Lower lobe of right lung (tissue), 2 donors: ENCODE results near the gene TNFRSF21. TPM values are rescaled to one million over a fixed set of nuclear protein-coding genes. Genes with fewer than 3 reads are reported as not detected.
"Not testable (repeated sequence)": the region's sequence is repeated elsewhere in the genome, so short reads cannot be mapped to it uniquely, and the experiment has no call there.

Source experiments
- ATAC-seq, 2 donors: fragments of 200-7000 bp; cut with Tn5 transposase; one replicate each; pipeline ENCODE4 v1.9.1; 2020 to 2022; ENCODE audit warnings: mild to moderate bottlenecking in 2 of 2, moderate library complexity in 2 of 2
- DNase-seq: peaks from one replicate; pipeline ENCODE4 v3.0.0-alpha.2; 2020
- H3K27ac ChIP-seq: fragments of 200-600 bp; one replicate; pipeline ENCODE4 v1.8.0; 2022
- H3K27me3 ChIP-seq: fragments of 200-600 bp; one replicate; pipeline ENCODE4 v1.8.0; 2022; ENCODE audit warnings: low read depth
- H3K36me3 ChIP-seq: fragments of 200-600 bp; one replicate; pipeline ENCODE4 v1.8.0; 2022; ENCODE audit warnings: mild to moderate bottlenecking
- H3K4me1 ChIP-seq: fragments of 200-600 bp; one replicate; pipeline ENCODE4 v1.8.0; 2022
- H3K4me3 ChIP-seq: fragments of 200-600 bp; one replicate; pipeline ENCODE4 v1.8.0; 2022; ENCODE audit warnings: mild to moderate bottlenecking
- H3K9me3 ChIP-seq: fragments of 200-600 bp; one replicate; pipeline ENCODE4 v1.8.0; 2022
- intact Hi-C: fragments of 100-400 bp; cut with DNase I; formaldehyde crosslinking; loops from one replicate; pipeline ENCODE4 v1.11.0; 2022
- total RNA-seq: library from RNA; stranded (reverse); fragmentation: NEBNext Ultra II Directional; extraction: Animal tissue kit (Norgen Biotek cat#: 25700); gene quantifications from one replicate; pipeline ENCODE4 v1.2.1, GENCODE V29; 2021
- TF ChIP-seq, protein P1 (sequence below): fragments of 200-600 bp; IDR thresholded peaks from one replicate; pipeline ENCODE4 v1.8.0; 2022; ENCODE audit warnings: antibody characterized with exemption, mild to moderate bottlenecking
- donor health status: DM: no; HTN: yes; CAD: no; lungs with severe emphysema.

The TNFRSF21 gene
- total RNA-seq, 1 donor from 2014 or later, result 21.7 TPM

DNA sequence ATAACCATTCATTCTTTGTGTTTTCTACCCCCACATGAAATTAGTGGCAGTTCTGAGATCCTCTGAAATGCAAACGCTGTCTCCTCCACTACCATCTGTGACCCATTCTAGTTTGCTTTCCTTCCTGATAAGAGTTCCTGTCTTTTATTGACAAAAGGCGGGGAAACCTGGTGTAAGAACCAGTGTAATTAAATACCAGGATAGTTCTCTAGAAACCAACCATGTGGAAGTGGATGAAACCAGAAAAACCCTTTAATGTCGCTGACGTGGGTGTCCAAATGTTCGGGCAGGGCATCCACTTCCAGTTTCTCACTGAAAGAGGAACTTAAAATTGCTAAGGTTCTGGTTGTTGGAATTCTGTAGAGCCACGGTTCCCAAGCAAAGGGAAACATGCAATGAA, 79.1 kb downstream of the TNFRSF21 start:
- H3K27ac ChIP-seq, result no peak overlapping the region
- TF ChIP-seq, protein P1, sequence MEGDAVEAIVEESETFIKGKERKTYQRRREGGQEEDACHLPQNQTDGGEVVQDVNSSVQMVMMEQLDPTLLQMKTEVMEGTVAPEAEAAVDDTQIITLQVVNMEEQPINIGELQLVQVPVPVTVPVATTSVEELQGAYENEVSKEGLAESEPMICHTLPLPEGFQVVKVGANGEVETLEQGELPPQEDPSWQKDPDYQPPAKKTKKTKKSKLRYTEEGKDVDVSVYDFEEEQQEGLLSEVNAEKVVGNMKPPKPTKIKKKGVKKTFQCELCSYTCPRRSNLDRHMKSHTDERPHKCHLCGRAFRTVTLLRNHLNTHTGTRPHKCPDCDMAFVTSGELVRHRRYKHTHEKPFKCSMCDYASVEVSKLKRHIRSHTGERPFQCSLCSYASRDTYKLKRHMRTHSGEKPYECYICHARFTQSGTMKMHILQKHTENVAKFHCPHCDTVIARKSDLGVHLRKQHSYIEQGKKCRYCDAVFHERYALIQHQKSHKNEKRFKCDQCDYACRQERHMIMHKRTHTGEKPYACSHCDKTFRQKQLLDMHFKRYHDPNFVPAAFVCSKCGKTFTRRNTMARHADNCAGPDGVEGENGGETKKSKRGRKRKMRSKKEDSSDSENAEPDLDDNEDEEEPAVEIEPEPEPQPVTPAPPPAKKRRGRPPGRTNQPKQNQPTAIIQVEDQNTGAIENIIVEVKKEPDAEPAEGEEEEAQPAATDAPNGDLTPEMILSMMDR, result no peak
- no peak overlapping the region for H3K4me3 ChIP-seq
- no peak for DNase-seq
- no peaks in the 10 kb centered on the region for H3K9me3 ChIP-seq
- H3K27me3 ChIP-seq, result no peaks in the 10 kb centered on the region
- peak; percentile 39 to 62 for ATAC-seq
- no peaks in the 10 kb centered on the region for H3K36me3 ChIP-seq
- intact Hi-C loops, result no loop called here
- H3K4me1 ChIP-seq, result peaks cover under 1% of the 10 kb centered on the region

GRCh38 chr6:47229255-47229654, 80.5 kb downstream of the TNFRSF21 start:
- intact Hi-C loops, result no loop called here
- no peaks in the 10 kb centered on the region for H3K27me3 ChIP-seq
- ATAC-seq (no peak), DNase-seq (no peak)
- no peaks in the 10 kb centered on the region for H3K9me3 ChIP-seq
- no peaks in the 10 kb centered on the region for H3K36me3 ChIP-seq
- TF ChIP-seq, protein P1, result no peak
- H3K4me3 ChIP-seq, result no peak overlapping the region
- no peaks in the 10 kb centered on the region for H3K4me1 ChIP-seq
- H3K27ac ChIP-seq, result no peak overlapping the region

GRCh38 chr6:47228093-47228492, 81.6 kb downstream of the TNFRSF21 start:
- H3K4me1 ChIP-seq, intact Hi-C loops, DNase-seq, H3K27me3 ChIP-seq, H3K27ac ChIP-seq, H3K36me3 ChIP-seq, H3K9me3 ChIP-seq, ATAC-seq, H3K4me3 ChIP-seq: not testable (repeated sequence)

DNA sequence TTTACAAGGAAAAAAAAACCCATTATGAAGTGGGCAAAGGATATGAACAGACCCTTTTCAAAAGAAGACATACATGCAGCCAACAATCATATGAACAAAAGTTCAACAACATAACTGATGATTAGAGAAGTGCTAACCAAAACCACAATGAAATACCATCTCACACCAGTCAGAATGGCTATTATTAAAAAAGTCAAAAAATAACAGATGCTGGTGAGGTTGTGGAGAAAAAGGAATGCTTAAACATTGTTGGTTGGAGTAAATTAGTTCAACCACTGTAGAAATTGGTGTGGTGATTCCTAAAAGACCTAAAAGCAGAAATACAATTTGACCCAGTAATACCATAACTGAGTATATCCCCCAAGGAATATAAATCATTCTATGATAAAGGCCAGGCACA, 86.5 kb downstream of the TNFRSF21 start:
- H3K27ac ChIP-seq, ATAC-seq, H3K27me3 ChIP-seq, DNase-seq, H3K4me1 ChIP-seq, H3K36me3 ChIP-seq, intact Hi-C loops, H3K4me3 ChIP-seq, H3K9me3 ChIP-seq: not testable (repeated sequence)

- Histone ChIP-seq H3K36me3 (no peaks in the 10 kb centered on the region), H3K9me3 (no peaks in the 10 kb centered on the region), H3K27me3 (no peaks in the 10 kb centered on the region), H3K4me3 (no peak overlapping the region), H3K27ac (no peak overlapping the region), H3K4me1 (no peaks in the 10 kb centered on the region)
- intact Hi-C loops, result no loop called here
- DNase-seq (no peak), ATAC-seq (no peak)
- TF ChIP-seq, protein P1, result no peak
Observed at GRCh38 chr6:47221565-47221964, 88.1 kb downstream of the TNFRSF21 start.

GRCh38 chr6:47209632-47210031, 100.1 kb downstream of the TNFRSF21 start:
- Histone ChIP-seq H3K27me3 (no peaks in the 10 kb centered on the region), H3K4me3 (no peak overlapping the region), H3K36me3 (no peaks in the 10 kb centered on the region), H3K9me3 (no peaks in the 10 kb centered on the region), H3K27ac (no peak overlapping the region), H3K4me1 (no peaks in the 10 kb centered on the region)
- DNase-seq (no peak), ATAC-seq (no peak)
- TF ChIP-seq, protein P1, result no peak
- intact Hi-C loops, result no loop called here

GRCh38 chr6:47207261-47207660, 102.4 kb downstream of the TNFRSF21 start:
- no peaks in the 10 kb centered on the region for H3K9me3 ChIP-seq
- intact Hi-C loops, result no loop called here
- no peaks in the 10 kb centered on the region for H3K36me3 ChIP-seq
- no peaks in the 10 kb centered on the region for H3K27me3 ChIP-seq
- no peak overlapping the region for H3K27ac ChIP-seq
- TF ChIP-seq, protein P1, result no peak
- no peak for DNase-seq
- ATAC-seq, result no peak
- no peak overlapping the region for H3K4me3 ChIP-seq
- H3K4me1 ChIP-seq, result no peaks in the 10 kb centered on the region
